Mesodermal cell (in vitro differentiated cells): ENCODE results near the gene SKIL. TPM values are rescaled to one million over a fixed set of nuclear protein-coding genes. Genes with fewer than 3 reads are reported as not detected.

Experiments
- H3K27ac ChIP-seq: 2 replicates; pipeline ENCODE4 v1.7.0; 2013; ENCODE audit warnings: mild to moderate bottlenecking, low read depth, low read length, moderate library complexity; ENCODE audit not compliant: severe bottlenecking
- H3K36me3 ChIP-seq: 2 replicates; pipeline ENCODE4 v1.7.1; 2013; ENCODE audit warnings: mild to moderate bottlenecking, low read length, moderate library complexity; ENCODE audit not compliant: control insufficient read depth, insufficient read depth
- H3K4me1 ChIP-seq: one replicate; pipeline ENCODE4 v1.7.1; 2013; ENCODE audit warnings: mild to moderate bottlenecking, low read length; ENCODE audit not compliant: insufficient read depth, control insufficient read depth, poor library complexity, severe bottlenecking
- H3K4me3 ChIP-seq: 2 replicates; pipeline ENCODE4 v1.7.0; 2013; ENCODE audit warnings: low read length, control low read depth, mild to moderate bottlenecking; ENCODE audit not compliant: insufficient read depth, poor library complexity, severe bottlenecking; ENCODE audit errors: extremely low read depth
- H3K9me3 ChIP-seq: 2 replicates; pipeline ENCODE4 v1.7.1; 2013; ENCODE audit warnings: mild to moderate bottlenecking, low read length, moderate library complexity; ENCODE audit not compliant: control insufficient read depth
- whole genome bisulfite sequencing, 2 experiments: methylation state at CpG; one replicate each; pipeline ENCODE4 v1.1.5; 2013; ENCODE audit warnings: missing lambda C conversion rate in 2 of 2; ENCODE audit not compliant: insufficient coverage in 2 of 2; 5-methylcytosine and 5-hydroxymethylcytosine counted together
- polyA plus RNA-seq, 2 experiments: library from polyadenylated mRNA; stranded (reverse); fragments of 50-300 nt; gene quantifications; one replicate each; pipeline ENCODE4 v1.2.3, GENCODE V29; 2013

Gene SKIL, protein sequence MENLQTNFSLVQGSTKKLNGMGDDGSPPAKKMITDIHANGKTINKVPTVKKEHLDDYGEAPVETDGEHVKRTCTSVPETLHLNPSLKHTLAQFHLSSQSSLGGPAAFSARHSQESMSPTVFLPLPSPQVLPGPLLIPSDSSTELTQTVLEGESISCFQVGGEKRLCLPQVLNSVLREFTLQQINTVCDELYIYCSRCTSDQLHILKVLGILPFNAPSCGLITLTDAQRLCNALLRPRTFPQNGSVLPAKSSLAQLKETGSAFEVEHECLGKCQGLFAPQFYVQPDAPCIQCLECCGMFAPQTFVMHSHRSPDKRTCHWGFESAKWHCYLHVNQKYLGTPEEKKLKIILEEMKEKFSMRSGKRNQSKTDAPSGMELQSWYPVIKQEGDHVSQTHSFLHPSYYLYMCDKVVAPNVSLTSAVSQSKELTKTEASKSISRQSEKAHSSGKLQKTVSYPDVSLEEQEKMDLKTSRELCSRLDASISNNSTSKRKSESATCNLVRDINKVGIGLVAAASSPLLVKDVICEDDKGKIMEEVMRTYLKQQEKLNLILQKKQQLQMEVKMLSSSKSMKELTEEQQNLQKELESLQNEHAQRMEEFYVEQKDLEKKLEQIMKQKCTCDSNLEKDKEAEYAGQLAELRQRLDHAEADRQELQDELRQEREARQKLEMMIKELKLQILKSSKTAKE
- polyA plus RNA-seq (2013, experiment 1 of 2) = 62.9 TPM
- polyA plus RNA-seq (2013, experiment 2 of 2) = 50.1 TPM

DNA sequence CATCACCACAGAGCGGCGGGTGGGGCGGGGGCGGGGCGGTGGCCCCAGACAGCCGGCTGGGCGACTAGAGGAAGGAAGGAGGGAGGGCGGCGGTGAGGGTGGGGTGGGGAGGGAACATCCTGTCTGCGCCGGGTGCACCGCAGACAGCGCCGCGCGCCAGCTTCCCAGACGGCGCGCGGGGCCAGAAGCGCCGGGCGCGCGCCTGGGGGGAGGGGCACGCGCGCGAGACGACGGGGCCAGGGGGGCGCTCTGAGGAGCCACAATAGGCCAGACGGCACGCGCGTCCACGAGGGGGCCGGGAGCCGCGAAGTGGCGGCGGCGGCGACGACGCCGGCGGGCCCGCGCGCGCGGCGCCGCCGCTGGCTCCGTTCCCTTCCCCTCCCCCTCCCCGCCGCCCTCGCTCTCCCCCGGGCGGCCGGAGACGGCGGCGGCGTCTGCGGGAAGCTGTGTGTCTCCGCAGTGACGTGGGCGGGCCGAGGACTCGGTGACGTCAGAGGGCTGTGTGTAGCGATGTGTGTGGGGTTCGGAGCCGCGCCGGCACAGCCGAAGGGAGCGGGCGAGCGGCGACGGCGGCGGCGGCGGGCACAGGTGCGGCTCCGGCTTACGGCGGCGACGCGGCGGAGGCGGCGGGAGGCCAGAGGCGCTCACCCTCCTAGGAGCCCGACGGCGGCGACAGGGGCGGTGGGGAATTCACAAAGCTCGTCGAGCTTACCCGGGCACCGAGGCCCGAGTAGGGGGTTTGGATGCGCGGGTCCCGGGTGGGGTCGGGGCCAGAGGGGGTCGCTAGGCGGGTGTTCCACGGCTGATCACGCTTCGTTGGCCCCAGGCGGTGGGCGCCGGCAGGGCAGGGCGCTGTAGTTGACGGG, at the start of gene SKIL:
Gene SKIL, plus strand, starts transcription at position 540 of the 866 bp plus-strand sequence. CDS start 2,617 bp downstream, outside the sequence.
- Histone ChIP-seq H3K4me1 (peaks cover 25% of the 10 kb centered on the region), H3K36me3 (peaks cover 30% of the 10 kb centered on the region), H3K4me3 (peak within 1 kb of the TSS; percentile 67), H3K27ac (peak within 1 kb of the TSS; percentile 99), H3K9me3 (peaks cover 7% of the 10 kb centered on the region)
- whole genome bisulfite sequencing, 2 experiments = 0% methylated on average over 75 to 81 of the region's 124 CpGs

DNA sequence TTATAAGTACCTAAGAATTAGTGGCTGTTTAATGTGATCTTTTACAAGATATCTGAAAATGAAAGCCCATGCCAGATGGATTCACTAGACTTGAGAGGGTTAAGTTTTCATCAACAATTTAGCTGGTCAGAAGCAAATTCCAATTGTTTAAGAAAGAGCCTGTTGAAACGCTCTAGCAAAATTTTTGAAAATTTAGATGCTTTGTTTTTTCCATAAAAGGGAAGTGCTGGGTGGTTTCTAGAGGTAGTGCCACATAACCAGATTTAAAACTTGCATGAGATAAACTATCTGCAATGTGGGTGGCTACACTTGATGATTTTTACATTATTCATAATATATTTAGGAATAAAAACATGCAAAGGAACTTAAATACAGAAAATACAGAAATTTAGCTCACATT, 48.5 kb upstream of the SKIL start:
- Histone ChIP-seq H3K4me1 (peaks cover 5% of the 10 kb centered on the region), H3K36me3 (no peaks in the 10 kb centered on the region), H3K4me3 (no peak overlapping the region), H3K27ac (no peak overlapping the region), H3K9me3 (no peaks in the 10 kb centered on the region)
- 88% methylated on average over 1 of the region's 1 CpG for WGBS, 2 experiments

DNA sequence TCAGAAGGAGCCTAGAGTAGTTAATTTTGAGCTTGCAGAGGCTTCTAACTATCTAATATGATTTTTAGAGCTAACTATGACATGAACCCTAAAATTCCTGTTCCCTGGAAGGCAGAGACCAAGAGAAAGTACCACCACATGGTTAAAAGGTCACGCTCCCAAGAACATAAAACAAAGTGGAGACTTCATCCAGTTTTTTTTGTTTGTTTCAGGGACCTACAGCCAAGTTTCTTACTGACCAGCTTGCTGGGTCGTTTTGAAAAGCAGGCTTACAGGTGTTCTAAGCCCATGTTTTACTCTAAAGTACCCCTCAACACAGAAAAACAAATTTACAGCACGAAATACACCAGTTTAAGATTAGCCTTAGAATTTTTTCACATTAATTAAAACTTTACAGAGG, 39.6 kb upstream of the SKIL start:
- Histone ChIP-seq H3K27ac (no peak overlapping the region), H3K36me3 (no peaks in the 10 kb centered on the region)

DNA sequence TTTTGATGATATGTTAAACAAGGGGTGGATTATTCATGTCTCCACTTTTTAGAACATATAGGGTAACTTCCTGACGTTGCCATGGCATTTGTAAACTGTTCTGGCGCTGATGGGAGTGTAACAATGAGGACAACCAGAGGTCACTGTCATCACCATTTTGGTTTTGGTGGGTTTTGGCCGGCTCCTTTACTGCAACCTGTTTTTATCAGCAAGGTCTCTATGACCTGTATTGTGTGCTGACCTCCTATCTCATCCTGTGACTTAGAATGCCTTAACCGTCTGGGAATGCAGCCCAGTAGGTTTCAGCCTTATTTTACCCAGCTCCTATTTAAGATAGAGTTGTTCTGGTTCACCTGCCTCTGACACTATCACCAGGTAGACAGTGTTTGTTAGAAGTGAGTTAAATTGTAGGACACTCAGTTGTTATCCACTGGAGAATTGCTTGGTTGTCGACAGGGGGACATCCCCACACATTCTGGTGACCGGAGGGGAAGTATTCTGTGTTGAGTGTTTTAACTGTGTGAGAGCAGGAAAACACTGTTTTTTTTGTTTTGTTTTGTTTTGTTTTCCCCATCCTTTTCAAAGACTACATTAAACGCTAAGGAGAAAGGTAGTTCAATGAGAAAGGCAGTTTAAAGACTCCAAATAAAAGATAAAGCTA, 36.9 kb upstream of the SKIL start:
- Histone ChIP-seq H3K4me3 (no peak overlapping the region), H3K27ac (no peak overlapping the region), H3K4me1 (peaks cover 10% of the 10 kb centered on the region), H3K9me3 (peaks cover 4% of the 10 kb centered on the region), H3K36me3 (no peaks in the 10 kb centered on the region)
- WGBS, 2 experiments = 84 to 86% methylated on average over 3 to 4 of the region's 7 CpGs

More for the DNA sequence above, 39.6 kb upstream of the SKIL start:
- Histone ChIP-seq H3K4me1 (peaks cover 6% of the 10 kb centered on the region), H3K4me3 (no peak overlapping the region), H3K9me3 (peaks cover 4% of the 10 kb centered on the region)
- WGBS, 2 experiments = 67 to 73% methylated on average over 2 to 3 of the region's 3 CpGs

DNA sequence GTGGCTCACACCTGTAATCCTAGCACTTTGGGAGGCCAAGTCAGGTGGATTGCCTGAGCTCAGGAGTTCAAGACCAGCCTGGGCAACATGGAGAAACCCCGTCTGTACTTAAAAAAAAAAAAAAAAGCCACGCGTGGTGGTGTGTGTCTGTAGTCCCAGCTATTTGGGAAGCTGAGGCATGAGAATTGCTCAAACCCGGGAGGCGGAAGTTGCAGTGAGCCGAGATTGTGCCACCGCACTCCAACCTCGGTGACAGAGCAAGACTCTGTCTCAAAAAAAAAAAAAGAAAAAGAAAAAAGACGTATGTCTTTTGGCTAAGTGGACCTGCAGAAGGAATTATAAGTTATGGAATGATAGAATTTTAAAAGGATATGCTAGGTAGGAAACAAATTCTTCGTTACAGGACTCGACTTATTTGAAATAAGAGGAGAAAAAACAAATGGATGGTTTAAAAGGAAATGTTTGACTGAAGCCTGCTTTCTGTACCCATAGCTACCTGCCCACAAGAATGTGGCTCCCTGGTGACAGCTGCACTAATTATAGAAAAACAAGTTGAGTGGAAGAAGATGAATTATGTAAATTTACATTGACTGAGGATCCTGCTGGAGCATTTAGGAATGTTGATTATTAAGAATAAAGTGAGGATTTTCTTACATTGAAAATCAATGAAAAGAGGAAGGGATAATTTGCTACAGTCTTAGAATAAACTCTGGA, 36.0 kb upstream of the SKIL start:
- 90 to 92% methylated on average over 8 to 9 of the region's 11 CpGs for WGBS, 2 experiments
- H3K9me3 ChIP-seq = peaks cover 6% of the 10 kb centered on the region
- no peak overlapping the region for H3K4me3 ChIP-seq
- peaks cover 10% of the 10 kb centered on the region for H3K4me1 ChIP-seq
- H3K36me3 ChIP-seq = no peaks in the 10 kb centered on the region
- no peak overlapping the region for H3K27ac ChIP-seq

DNA sequence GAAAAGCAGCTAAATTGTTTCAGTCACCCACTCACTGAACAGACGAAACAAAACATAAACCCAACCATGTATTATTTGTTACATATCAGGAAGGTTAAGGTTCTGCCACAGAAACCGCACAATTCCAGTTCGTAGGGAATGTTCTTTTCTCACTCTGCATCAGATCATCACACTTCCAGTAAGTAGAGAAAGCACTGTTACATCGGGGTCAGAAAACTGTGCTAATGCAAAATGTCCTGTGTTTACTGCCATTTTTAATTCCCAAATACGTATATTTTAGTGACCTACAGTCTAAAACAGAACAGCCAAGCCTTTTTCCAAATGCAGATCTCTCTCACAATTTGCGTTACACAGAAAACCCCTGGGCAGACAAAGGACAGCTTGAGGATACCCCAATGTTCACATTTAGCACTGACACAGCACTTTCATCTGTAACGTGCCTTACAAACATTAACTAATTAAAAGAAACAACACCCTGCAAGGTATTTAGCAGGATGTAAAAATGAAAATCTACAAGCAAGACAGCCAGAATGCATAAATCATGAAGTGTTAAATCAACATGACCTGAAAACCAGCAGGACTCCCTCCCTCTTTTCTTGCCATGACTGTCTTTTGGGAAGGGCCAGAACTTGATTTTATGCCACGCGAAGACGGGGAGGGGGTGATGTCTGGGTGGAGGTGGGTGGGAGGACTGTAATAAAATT, 34.8 kb upstream of the SKIL start:
- 61 to 79% methylated on average over 2 to 5 of the region's 10 CpGs for WGBS, 2 experiments
- Histone ChIP-seq H3K4me1 (peaks cover 10% of the 10 kb centered on the region), H3K9me3 (peaks cover 19% of the 10 kb centered on the region), H3K27ac (peak overlapping the region; percentile 29), H3K36me3 (no peaks in the 10 kb centered on the region), H3K4me3 (no peak overlapping the region)

DNA sequence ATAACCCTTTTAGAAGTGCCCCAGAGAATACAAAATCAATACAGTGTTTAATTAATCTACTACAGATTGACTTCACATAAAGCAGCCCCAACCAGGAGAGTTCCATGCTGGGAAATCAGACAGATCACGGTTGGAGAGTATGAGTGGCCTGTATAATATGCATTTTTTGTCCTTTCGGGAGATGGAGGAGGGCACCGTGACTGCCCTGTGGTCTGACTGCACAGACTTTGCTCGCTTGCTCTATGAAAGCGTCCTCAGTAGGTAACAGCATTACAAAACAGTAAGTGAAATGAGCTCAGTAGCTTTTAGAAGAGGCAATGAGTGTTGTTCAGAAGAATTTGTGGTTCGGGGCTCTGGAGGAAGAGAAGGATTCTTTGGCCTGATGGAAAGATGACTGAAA, 34.2 kb upstream of the SKIL start:
- 72 to 94% methylated on average over 5 to 6 of the region's 6 CpGs for WGBS, 2 experiments
- H3K36me3 ChIP-seq = no peaks in the 10 kb centered on the region
- H3K4me1 ChIP-seq = peaks cover 10% of the 10 kb centered on the region
- H3K4me3 ChIP-seq = no peak overlapping the region
- peak overlapping the region; percentile 29 for H3K27ac ChIP-seq
- peaks cover 21% of the 10 kb centered on the region for H3K9me3 ChIP-seq

DNA sequence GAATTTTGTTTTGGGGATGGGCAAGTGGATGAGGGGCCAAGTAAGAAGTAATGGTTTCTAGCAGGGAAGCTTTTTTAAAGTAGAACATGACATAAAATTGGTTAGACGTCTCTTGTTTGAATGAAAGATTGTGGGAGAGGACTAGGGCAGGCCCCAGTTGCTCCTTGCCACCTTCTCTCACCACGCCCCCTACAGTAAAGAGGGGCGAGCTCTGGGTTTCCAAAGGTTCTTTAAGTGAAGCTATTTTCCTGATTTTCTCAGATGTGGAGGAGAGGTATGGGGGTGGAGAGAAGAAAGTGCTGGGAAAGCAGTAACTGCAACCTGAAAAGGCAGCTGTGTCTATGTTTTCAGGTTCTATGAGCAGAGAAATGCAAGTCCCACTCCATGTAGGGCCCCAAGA, 32.6 kb upstream of the SKIL start:
- Histone ChIP-seq H3K4me3 (no peak overlapping the region), H3K27ac (no peak overlapping the region), H3K4me1 (peaks cover 10% of the 10 kb centered on the region), H3K36me3 (no peaks in the 10 kb centered on the region), H3K9me3 (peaks cover 17% of the 10 kb centered on the region)
- 90% methylated on average over 2 of the region's 3 CpGs; no CpG with 5 or more reads in 1 of the 2 experiments for WGBS, 2 experiments

DNA sequence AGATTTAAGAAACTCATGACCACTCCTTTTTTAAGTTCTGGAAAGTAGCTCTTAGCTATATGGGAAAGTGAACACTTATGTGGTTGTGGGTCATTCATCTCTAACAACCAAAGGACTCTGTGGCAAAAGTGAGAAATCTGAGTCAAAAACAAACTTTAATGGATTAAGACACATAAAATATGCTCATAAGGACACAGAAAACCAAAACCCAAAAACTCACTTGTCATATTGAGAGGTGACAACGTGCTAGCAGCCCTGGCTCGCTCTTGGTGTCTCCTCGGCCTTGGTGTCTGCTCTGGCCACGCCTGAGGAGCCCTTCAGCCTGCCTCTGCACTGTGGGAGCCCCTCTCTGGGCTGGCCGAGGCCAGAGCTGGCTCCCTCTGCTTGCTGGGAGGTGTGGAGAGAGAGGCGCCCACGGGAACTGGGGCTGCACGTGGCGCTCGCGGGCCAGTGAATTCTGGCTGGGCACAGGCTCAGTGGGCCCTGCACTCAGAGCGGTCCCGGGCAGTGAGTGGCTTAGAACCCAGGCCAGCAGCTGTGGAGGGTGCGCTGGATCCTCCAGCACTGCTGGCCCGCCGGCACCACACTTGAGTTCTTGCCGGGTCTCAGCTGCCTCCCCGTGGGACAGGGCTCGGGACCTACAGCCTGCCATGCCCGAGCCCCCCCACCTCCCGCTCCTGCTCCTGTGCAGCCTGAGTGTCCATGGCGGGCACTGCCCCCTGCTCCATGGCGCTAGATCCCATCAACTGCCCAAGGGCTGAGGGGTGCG, 30.3 kb upstream of the SKIL start:
- Histone ChIP-seq H3K36me3 (no peaks in the 10 kb centered on the region), H3K4me1 (peaks cover 6% of the 10 kb centered on the region), H3K4me3 (no peak overlapping the region), H3K9me3 (peaks cover 17% of the 10 kb centered on the region), H3K27ac (no peak overlapping the region)
- 91 to 94% methylated on average over 20 to 21 of the region's 24 CpGs for WGBS, 2 experiments
